ENCODE measurements around the gene PLA1A.
"Not testable (repeated sequence)": the region's sequence is repeated elsewhere in the genome, so short reads cannot be mapped to it uniquely, and the experiment has no call there.

Gene PLA1A

DNA sequence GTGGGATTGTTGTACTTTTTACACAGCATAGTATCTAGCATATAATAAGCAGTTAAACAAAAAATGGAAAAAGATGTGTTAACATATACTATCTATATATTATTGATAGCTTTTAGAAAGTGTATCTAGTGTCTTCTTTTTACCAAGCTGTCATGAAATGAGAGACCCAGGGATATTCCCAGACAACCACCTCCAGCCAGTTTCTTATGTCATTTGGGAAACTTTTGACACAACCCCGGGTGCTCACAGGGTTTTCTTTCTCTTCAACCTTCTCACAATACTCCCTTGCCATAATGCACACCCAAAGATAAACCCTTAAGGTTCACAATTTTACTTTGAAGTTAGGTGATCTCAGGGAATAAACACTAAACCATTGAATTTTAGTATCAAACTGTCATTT lies 4.8 kb upstream of the PLA1A start:
- Histone ChIP-seq H3K4me3 (ENCODE audit: low read depth, low read length, poor library complexity, severe bottlenecking) (no peak overlapping the region), H3K9me2 (ENCODE audit: low read depth, low read length) (no peaks in the 10 kb centered on the region), H3K27me3 (ENCODE audit: insufficient read depth, low read length) (0 out of 2 replicates have a peak, but pooled peaks cover 7% of the 10 kb centered on the region), H3K4me2 (ENCODE audit: low read length) (no peak overlapping the region), H3K79me2 (ENCODE audit: insufficient read depth, low read length) (no peaks in the 10 kb centered on the region), H3K36me3 (ENCODE audit: insufficient read depth, low read length) (no peaks in the 10 kb centered on the region; the same call in 1 of the 2 replicates), H3K27ac (ENCODE audit: low read depth, low read length, poor library complexity, severe bottlenecking) (no peak overlapping the region), H3F3A (ENCODE audit: insufficient read depth, low read length) (no peaks in the 10 kb centered on the region), H4K20me1 (ENCODE audit: insufficient read depth, low read length) (no peaks in the 10 kb centered on the region), H3K4me1 (ENCODE audit: insufficient read depth, low read length, severe bottlenecking) (no peaks in the 10 kb centered on the region), H2AFZ (ENCODE audit: low read length) (no peak overlapping the region), H3K9me3 (ENCODE audit: low read length) (no peaks in the 10 kb centered on the region; the same call in 1 of the 2 replicates), H3K9ac (ENCODE audit: low read length) (no peak overlapping the region)
- no peak for TF ChIP-seq EZH2 (IDR thresholded peaks at IDR 0.05; ENCODE audit: borderline replicate concordance, low read length)
- TF ChIP-seq CTCF (IDR thresholded peaks at IDR 0.05; ENCODE audit: low read length): no peak

GRCh38 chr3:119594066-119594465 lies 3.6 kb upstream of the PLA1A start:
- Histone ChIP-seq H3K36me3 (ENCODE audit: insufficient read depth, low read length) (no peaks in the 10 kb centered on the region; the same call in 1 of the 2 replicates), H3K27ac (ENCODE audit: low read depth, low read length, poor library complexity, severe bottlenecking) (no peak overlapping the region), H3K4me3 (ENCODE audit: low read depth, low read length, poor library complexity, severe bottlenecking) (no peak overlapping the region), H4K20me1 (ENCODE audit: insufficient read depth, low read length) (no peaks in the 10 kb centered on the region), H3K27me3 (ENCODE audit: insufficient read depth, low read length) (0 out of 2 replicates have a peak, but pooled peaks cover 7% of the 10 kb centered on the region), H3K4me1 (ENCODE audit: insufficient read depth, low read length, severe bottlenecking) (no peaks in the 10 kb centered on the region), H3K79me2 (ENCODE audit: insufficient read depth, low read length) (no peaks in the 10 kb centered on the region), H3F3A (ENCODE audit: insufficient read depth, low read length) (no peaks in the 10 kb centered on the region), H3K9ac (ENCODE audit: low read length) (no peak overlapping the region), H2AFZ (ENCODE audit: low read length) (no peak overlapping the region), H3K9me2 (ENCODE audit: low read depth, low read length) (no peaks in the 10 kb centered on the region), H3K4me2 (ENCODE audit: low read length) (no peak overlapping the region), H3K9me3 (ENCODE audit: low read length) (no peaks in the 10 kb centered on the region; the same call in 1 of the 2 replicates)
- no peak for TF ChIP-seq CTCF (IDR thresholded peaks at IDR 0.05; ENCODE audit: low read length)
- no peak for TF ChIP-seq EZH2 (IDR thresholded peaks at IDR 0.05; ENCODE audit: borderline replicate concordance, low read length)

DNA sequence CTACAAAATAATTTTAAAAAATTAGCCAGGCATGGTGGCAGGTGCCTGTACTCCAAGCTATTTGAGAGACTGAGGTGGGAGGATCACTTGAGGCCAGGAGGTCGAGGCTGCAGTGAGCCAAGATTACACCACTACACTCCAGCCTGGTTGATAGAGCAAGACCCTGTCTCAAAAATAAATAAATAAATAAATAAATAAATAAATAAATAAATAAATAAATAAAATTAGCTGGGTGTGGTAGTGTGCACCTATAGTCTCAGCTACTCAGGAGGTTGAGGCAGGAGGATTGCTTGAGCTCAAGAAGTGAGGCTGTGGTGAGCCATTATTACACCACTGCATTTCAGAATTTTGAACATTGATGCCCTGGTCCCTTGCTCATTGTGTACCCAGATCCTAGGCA lies 2.8 kb upstream of the PLA1A start:
- not testable (repeated sequence) for H3K9me2 ChIP-seq (ENCODE audit: low read depth, low read length); H3K36me3 ChIP-seq (ENCODE audit: insufficient read depth, low read length); H3K4me1 ChIP-seq (ENCODE audit: insufficient read depth, low read length, severe bottlenecking); H3K9ac ChIP-seq (ENCODE audit: low read length); H3K9me3 ChIP-seq (ENCODE audit: low read length); H2AFZ ChIP-seq (ENCODE audit: low read length); H4K20me1 ChIP-seq (ENCODE audit: insufficient read depth, low read length); H3K4me2 ChIP-seq (ENCODE audit: low read length); H3K79me2 ChIP-seq (ENCODE audit: insufficient read depth, low read length); H3K4me3 ChIP-seq (ENCODE audit: low read depth, low read length, poor library complexity, severe bottlenecking); H3K27ac ChIP-seq (ENCODE audit: low read depth, low read length, poor library complexity, severe bottlenecking); H3F3A ChIP-seq (ENCODE audit: insufficient read depth, low read length); H3K27me3 ChIP-seq (ENCODE audit: insufficient read depth, low read length)

DNA sequence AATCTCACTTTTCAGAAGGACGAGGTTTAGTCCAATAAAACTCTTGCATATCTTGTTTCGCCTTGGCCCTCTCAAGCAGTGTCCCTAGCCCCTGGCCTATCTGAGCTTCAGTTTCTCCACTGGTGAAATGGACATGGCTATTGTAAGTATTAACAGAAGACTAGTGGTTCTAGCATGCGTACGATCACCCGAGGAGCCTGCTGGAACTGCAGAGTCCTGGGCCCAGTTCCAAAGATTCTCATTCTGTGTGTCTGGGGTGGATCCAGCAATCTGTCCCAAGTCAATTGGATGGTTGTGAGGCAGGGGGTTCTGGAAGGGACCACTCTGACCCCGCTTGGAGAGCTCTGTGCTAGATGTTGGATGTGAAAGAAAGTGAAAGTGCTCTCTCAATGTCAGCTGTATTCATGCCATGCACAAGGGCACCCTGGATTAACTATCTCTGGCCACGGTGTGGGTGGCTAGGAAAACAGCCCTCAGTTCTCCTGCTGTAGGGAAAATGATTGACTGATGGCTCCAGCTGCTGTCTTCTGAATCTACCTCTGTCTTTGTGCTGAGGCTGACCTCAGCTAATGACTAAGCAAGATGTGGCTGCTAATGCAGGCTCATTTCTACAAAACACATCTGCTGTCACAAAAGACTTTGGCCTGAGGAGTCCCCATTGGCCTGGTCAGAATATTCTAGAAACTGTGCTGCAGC lies 1.9 kb upstream of the PLA1A start:
- TF ChIP-seq EZH2 (IDR thresholded peaks at IDR 0.05; ENCODE audit: borderline replicate concordance, low read length) (no peak), CTCF (IDR thresholded peaks at IDR 0.05; ENCODE audit: low read length) (no peak)
- Histone ChIP-seq H4K20me1 (ENCODE audit: insufficient read depth, low read length) (no peaks in the 10 kb centered on the region), H3K27ac (ENCODE audit: low read depth, low read length, poor library complexity, severe bottlenecking) (no peak overlapping the region), H3K9me2 (ENCODE audit: low read depth, low read length) (no peaks in the 10 kb centered on the region), H3K36me3 (ENCODE audit: insufficient read depth, low read length) (no peaks in the 10 kb centered on the region; the same call in 1 of the 2 replicates), H3K9me3 (ENCODE audit: low read length) (no peaks in the 10 kb centered on the region), H3K27me3 (ENCODE audit: insufficient read depth, low read length) (0 out of 2 replicates have a peak, but pooled peaks cover 2% of the 10 kb centered on the region), H3K4me2 (ENCODE audit: low read length) (no peak overlapping the region), H3K4me1 (ENCODE audit: insufficient read depth, low read length, severe bottlenecking) (no peaks in the 10 kb centered on the region), H3K9ac (ENCODE audit: low read length) (no peak overlapping the region), H3F3A (ENCODE audit: insufficient read depth, low read length) (no peaks in the 10 kb centered on the region), H2AFZ (ENCODE audit: low read length) (no peak overlapping the region), H3K4me3 (ENCODE audit: low read depth, low read length, poor library complexity, severe bottlenecking) (no peak overlapping the region), H3K79me2 (ENCODE audit: insufficient read depth, low read length) (no peaks in the 10 kb centered on the region)
